Measurements from ENCODE around the gene ATP2A3. TPM values are rescaled to one million over a fixed set of nuclear protein-coding genes. Genes with fewer than 3 reads are reported as not detected.

ATP2A3 gene
- polyA plus RNA-seq, 4 donors: 5.8 to 83.0 (median 24.4) TPM

- FAIRE-seq (no peak), DNase-seq (no peak)
- H3K4me3 ChIP-seq (ENCODE audit: low read depth in 1 of 3, low read length in 3 of 3): no peak overlapping the region
- no peaks in the 10 kb centered on the region for H3K9me3 ChIP-seq (ENCODE audit: control insufficient read depth in 2 of 2, insufficient read depth in 1 of 2, low read depth in 1 of 2, low read length in 1 of 2)
- peaks cover 12 to 66% (median 26%) of the 10 kb centered on the region in 3 donors for H3K36me3 ChIP-seq (ENCODE audit: control insufficient read depth in 3 of 3, insufficient read depth in 2 of 3, low read depth in 1 of 3, low read length in 3 of 3)
- no peak overlapping the region for H3K27ac ChIP-seq (ENCODE audit: low read depth in 1 of 3, low read length in 2 of 3)
- WGBS, 3 donors: 83 to 92% (median 84%) methylated on average over 11 to 12 of the region's 12 CpGs
- H3K27me3 ChIP-seq (ENCODE audit: control insufficient read depth in 3 of 3, insufficient read depth in 3 of 3, low read length in 3 of 3): no peaks in the 10 kb centered on the region
- peaks cover 0 to 35% (median 4%) of the 10 kb centered on the region in 3 donors for H3K4me1 ChIP-seq (ENCODE audit: control insufficient read depth in 3 of 3, insufficient read depth in 2 of 3, low read depth in 1 of 3, low read length in 2 of 3)
Observed at GRCh38 chr17:4006165-4006589, 41.9 kb upstream of the ATP2A3 start.

DNA sequence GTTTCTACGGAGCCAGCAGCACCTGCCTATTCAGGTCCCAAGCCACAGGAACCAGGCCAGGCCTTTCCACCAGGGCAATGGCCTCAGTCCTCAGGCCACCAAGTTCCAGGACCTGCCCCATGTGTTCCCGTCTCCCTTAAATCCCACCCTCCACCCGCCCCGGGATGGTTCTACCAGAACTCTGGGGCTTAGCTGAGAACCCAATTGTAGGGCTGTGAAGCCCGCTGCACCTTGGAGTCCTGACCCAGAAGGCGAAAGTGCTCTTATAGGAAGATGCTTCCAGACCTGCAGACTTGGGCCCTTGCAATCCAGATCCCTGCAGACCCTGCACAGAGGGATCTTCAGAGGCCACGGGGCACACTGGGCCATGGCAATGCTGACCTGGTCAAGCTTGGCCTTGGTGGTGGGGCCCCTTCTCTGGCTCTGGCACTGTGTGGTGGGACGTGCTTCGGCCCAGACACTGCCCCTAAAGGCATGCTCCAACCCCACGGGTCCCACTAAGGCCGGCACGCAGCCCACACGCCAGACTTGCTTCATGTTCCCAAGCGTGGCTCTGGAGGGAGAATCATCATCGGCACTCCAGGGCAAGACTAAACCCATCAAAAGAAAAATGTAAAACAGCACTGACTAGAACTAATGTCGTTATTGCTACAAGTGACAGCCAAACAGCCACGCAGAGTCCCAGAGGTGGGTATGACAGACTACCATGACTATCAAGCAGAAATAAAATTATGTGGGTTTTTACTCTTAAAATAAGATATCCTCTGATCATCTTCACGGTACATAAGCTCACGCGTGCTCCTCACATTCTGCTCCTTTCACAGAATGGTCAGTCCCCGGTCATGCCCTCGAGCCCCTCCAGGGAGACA is 41.3 kb upstream of the ATP2A3 start:
- H3K36me3 ChIP-seq (ENCODE audit: control insufficient read depth in 3 of 3, insufficient read depth in 2 of 3, low read depth in 1 of 3, low read length in 3 of 3): peaks cover 12 to 62% (median 26%) of the 10 kb centered on the region in 3 donors
- H3K4me3 ChIP-seq (ENCODE audit: low read depth in 1 of 3, low read length in 3 of 3): no peak overlapping the region
- 87 to 91% (median 90%) methylated on average over 22 of the region's 22 CpGs for WGBS, 3 donors
- H3K27me3 ChIP-seq (ENCODE audit: control insufficient read depth in 3 of 3, insufficient read depth in 3 of 3, low read length in 3 of 3): no peaks in the 10 kb centered on the region
- FAIRE-seq (no peak), DNase-seq (no peak)
- H3K4me1 ChIP-seq (ENCODE audit: control insufficient read depth in 3 of 3, insufficient read depth in 2 of 3, low read depth in 1 of 3, low read length in 2 of 3): peaks cover 0 to 35% (median 4%) of the 10 kb centered on the region in 3 donors
- peak overlapping the region in 1 of 3 donors; percentile 96 for H3K27ac ChIP-seq (ENCODE audit: low read depth in 1 of 3, low read length in 2 of 3)
- no peaks in the 10 kb centered on the region for H3K9me3 ChIP-seq (ENCODE audit: control insufficient read depth in 2 of 2, insufficient read depth in 1 of 2, low read depth in 1 of 2, low read length in 1 of 2)

DNA sequence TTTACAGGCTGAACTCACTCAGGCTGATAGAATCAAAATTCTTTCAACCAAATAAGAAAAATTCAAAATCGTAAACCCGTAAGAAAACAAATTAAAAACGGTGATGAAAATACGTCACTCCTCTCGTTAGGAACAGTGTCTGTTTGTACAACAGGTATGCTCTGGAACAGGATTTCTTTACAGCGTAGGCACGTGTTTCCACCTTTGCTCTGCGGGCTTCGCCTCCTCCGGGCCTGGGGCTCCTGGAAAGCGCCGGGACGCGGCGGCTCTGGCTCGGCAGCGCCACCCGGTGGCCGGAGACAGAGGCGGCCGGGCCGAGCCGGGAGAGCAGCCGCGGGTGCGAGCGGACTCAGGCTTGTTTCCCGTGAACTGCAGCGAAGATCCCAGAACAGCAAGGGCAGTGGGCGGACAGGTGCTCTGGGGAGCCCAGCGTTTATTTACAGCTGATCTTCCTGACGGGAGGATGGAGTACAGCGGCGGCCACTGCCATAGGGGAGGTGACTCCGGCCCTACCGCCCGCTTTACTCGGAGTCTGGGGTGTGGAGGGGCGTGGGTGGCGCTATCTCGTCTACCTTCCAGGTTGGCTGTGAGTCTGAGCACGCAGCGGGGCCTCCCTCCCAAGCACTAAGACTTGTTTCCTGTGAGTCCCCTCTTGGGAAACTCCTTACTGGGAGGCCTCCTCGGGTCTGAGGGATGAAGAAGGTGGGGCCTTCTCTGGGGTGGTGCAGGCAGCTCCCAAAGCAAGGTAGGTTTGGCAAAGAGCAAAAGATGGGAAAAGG is 40.5 kb upstream of the ATP2A3 start:
- Histone ChIP-seq H3K9me3 (ENCODE audit: control insufficient read depth in 2 of 2, insufficient read depth in 1 of 2, low read depth in 1 of 2, low read length in 1 of 2) (no peaks in the 10 kb centered on the region), H3K36me3 (ENCODE audit: control insufficient read depth in 3 of 3, insufficient read depth in 2 of 3, low read depth in 1 of 3, low read length in 3 of 3) (peaks cover 12 to 54% (median 24%) of the 10 kb centered on the region in 3 donors), H3K27me3 (ENCODE audit: control insufficient read depth in 3 of 3, insufficient read depth in 3 of 3, low read length in 3 of 3) (no peaks in the 10 kb centered on the region), H3K4me1 (ENCODE audit: control insufficient read depth in 3 of 3, insufficient read depth in 2 of 3, low read depth in 1 of 3, low read length in 2 of 3) (peaks cover 0 to 35% (median 4%) of the 10 kb centered on the region in 3 donors), H3K4me3 (ENCODE audit: low read depth in 1 of 3, low read length in 3 of 3) (no peak overlapping the region), H3K27ac (ENCODE audit: low read depth in 1 of 3, low read length in 2 of 3) (peak overlapping the region in 1 of 3 donors; percentile 96)
- 7 to 29% (median 28%) methylated on average over 42 to 44 of the region's 44 CpGs for WGBS, 3 donors
- FAIRE-seq: no peak
- DNase-seq: peak; percentile 78 to 87

- WGBS, 3 donors: 30 to 85% (median 65%) methylated on average over 37 to 46 of the region's 46 CpGs
- Histone ChIP-seq H3K27ac (ENCODE audit: low read depth in 1 of 3, low read length in 2 of 3) (peak overlapping the region in 1 of 3 donors; percentile 96), H3K4me1 (ENCODE audit: control insufficient read depth in 3 of 3, insufficient read depth in 2 of 3, low read depth in 1 of 3, low read length in 2 of 3) (peaks cover 0 to 35% (median 4%) of the 10 kb centered on the region in 3 donors), H3K4me3 (ENCODE audit: low read depth in 1 of 3, low read length in 3 of 3) (peak overlapping the region in 1 of 3 donors; percentile 9), H3K27me3 (ENCODE audit: control insufficient read depth in 3 of 3, insufficient read depth in 3 of 3, low read length in 3 of 3) (no peaks in the 10 kb centered on the region), H3K36me3 (ENCODE audit: control insufficient read depth in 3 of 3, insufficient read depth in 2 of 3, low read depth in 1 of 3, low read length in 3 of 3) (peaks cover 12 to 44% (median 18%) of the 10 kb centered on the region in 3 donors), H3K9me3 (ENCODE audit: control insufficient read depth in 2 of 2, insufficient read depth in 1 of 2, low read depth in 1 of 2, low read length in 1 of 2) (no peaks in the 10 kb centered on the region)
- DNase-seq (peak; percentile 90 to 93), FAIRE-seq (no peak)
Observed at GRCh38 chr17:4003501-4004421, 39.5 kb upstream of the ATP2A3 start.

- Histone ChIP-seq H3K9me3 (ENCODE audit: control insufficient read depth in 2 of 2, insufficient read depth in 1 of 2, low read depth in 1 of 2, low read length in 1 of 2) (no peaks in the 10 kb centered on the region), H3K36me3 (ENCODE audit: control insufficient read depth in 3 of 3, insufficient read depth in 2 of 3, low read depth in 1 of 3, low read length in 3 of 3) (peaks cover 12 to 39% (median 13%) of the 10 kb centered on the region in 3 donors), H3K4me3 (ENCODE audit: low read depth in 1 of 3, low read length in 3 of 3) (no peak overlapping the region), H3K27ac (ENCODE audit: low read depth in 1 of 3, low read length in 2 of 3) (peak overlapping the region in 1 of 3 donors; percentile 96), H3K4me1 (ENCODE audit: control insufficient read depth in 3 of 3, insufficient read depth in 2 of 3, low read depth in 1 of 3, low read length in 2 of 3) (peaks cover 0 to 35% (median 4%) of the 10 kb centered on the region in 3 donors), H3K27me3 (ENCODE audit: control insufficient read depth in 3 of 3, insufficient read depth in 3 of 3, low read length in 3 of 3) (no peaks in the 10 kb centered on the region)
- FAIRE-seq (no peak), DNase-seq (no peak)
- WGBS, 3 donors: 88 to 94% (median 91%) methylated on average over 21 of the region's 21 CpGs
Observed at GRCh38 chr17:4003131-4003500, 38.9 kb upstream of the ATP2A3 start.

- Histone ChIP-seq H3K4me1 (ENCODE audit: control insufficient read depth in 3 of 3, insufficient read depth in 2 of 3, low read depth in 1 of 3, low read length in 2 of 3) (peaks cover 0 to 35% (median 4%) of the 10 kb centered on the region in 3 donors), H3K36me3 (ENCODE audit: control insufficient read depth in 3 of 3, insufficient read depth in 2 of 3, low read depth in 1 of 3, low read length in 3 of 3) (peaks cover 3 to 19% (median 5%) of the 10 kb centered on the region in 3 donors), H3K4me3 (ENCODE audit: low read depth in 1 of 3, low read length in 3 of 3) (no peak overlapping the region), H3K27me3 (ENCODE audit: control insufficient read depth in 3 of 3, insufficient read depth in 3 of 3, low read length in 3 of 3) (no peaks in the 10 kb centered on the region), H3K27ac (ENCODE audit: low read depth in 1 of 3, low read length in 2 of 3) (no peak overlapping the region), H3K9me3 (ENCODE audit: control insufficient read depth in 2 of 2, insufficient read depth in 1 of 2, low read depth in 1 of 2, low read length in 1 of 2) (no peaks in the 10 kb centered on the region)
- DNase-seq (no peak), FAIRE-seq (no peak)
- 71 to 85% (median 76%) methylated on average over 13 of the region's 13 CpGs for WGBS, 3 donors
Observed at GRCh38 chr17:4001048-4001590, 36.9 kb upstream of the ATP2A3 start.

- Histone ChIP-seq H3K4me1 (ENCODE audit: control insufficient read depth in 3 of 3, insufficient read depth in 2 of 3, low read depth in 1 of 3, low read length in 2 of 3) (peaks cover 0 to 13% (median 0%) of the 10 kb centered on the region in 3 donors), H3K9me3 (ENCODE audit: control insufficient read depth in 2 of 2, insufficient read depth in 1 of 2, low read depth in 1 of 2, low read length in 1 of 2) (peaks cover 0 to 5% of the 10 kb centered on the region in 2 donors), H3K36me3 (ENCODE audit: control insufficient read depth in 3 of 3, insufficient read depth in 2 of 3, low read depth in 1 of 3, low read length in 3 of 3) (peaks cover 0 to 4% (median 0%) of the 10 kb centered on the region in 3 donors), H3K27ac (ENCODE audit: low read depth in 1 of 3, low read length in 2 of 3) (no peak overlapping the region), H3K4me3 (ENCODE audit: low read depth in 1 of 3, low read length in 3 of 3) (no peak overlapping the region), H3K27me3 (ENCODE audit: control insufficient read depth in 3 of 3, insufficient read depth in 3 of 3, low read length in 3 of 3) (no peaks in the 10 kb centered on the region)
- WGBS, 3 donors: 94 to 96% (median 94%) methylated on average over 4 of the region's 4 CpGs
- DNase-seq (no peak), FAIRE-seq (no peak)
Observed at GRCh38 chr17:3998436-3998835, 34.2 kb upstream of the ATP2A3 start.
